AG08395 (cell line): ENCODE measurements around the gene HMGCS2.

Source experiments
- DNase-seq: peaks from one replicate; pipeline ENCODE4 v3.0.0; 2012; ENCODE audit warnings: mixed read lengths, low spot score

Gene HMGCS2

DNA sequence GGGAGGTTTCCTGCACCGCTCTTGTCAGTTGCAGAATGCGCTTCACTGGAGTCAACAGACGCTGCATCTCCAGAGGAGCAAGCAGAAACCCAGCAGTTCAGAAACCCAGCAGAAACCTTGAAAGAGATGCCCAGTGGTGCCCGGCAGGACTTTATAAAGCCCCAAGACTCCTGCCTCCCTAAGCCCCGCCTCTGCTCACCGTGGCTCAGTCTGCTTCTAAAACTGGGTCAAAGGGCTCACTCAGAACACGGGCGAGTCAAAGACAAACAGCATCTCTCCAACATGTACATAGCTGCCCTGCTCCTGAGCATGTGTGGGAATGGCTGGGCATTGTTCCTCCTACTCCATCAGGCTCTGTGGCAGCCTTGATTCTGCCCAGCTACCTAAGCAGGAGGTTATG, at the start of gene HMGCS2:
Gene HMGCS2, minus strand, starts transcription at position 128 of the 400 bp plus-strand sequence. Its CDS starts 61 bp downstream, at position 67.
- no peak for DNase-seq

DNA sequence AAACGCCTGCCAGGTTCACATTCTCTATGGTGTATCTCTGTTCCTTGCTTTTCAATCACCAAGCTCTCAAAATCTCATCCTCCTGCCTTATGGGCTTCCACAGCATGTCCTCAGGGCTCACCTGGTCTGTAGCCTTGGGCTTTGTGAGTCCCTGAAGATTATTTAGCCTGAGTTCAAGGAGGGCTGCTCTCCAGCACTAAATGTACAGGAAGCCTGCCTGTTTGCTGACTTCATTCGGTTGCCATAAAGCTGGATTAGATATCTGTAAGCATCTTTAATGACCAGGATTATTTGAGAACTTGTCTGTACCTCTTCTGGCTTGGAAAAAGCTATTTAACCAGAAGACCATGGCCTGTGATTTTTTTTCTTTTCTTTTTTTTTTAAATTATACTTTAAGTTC, 49.5 kb upstream of the HMGCS2 start:
- DNase-seq, result no peak

DNA sequence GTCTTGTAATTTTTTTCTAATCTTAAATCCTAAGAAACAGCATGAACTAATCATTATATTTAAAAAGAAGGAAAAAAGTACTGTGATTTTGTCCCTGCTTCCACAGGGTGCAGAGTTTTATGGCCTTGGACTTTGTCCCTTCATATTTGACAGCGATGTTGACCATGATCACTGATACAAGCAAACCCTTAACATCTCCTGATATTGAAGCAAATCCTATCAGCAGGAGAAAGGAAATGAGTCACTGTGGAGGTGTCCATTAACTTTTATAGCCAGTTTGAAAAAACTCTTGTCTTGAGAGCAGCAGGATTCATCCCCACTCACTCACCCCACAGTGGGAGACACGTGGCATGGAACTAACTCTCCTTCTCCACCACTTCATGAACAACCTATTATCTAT, 47.7 kb upstream of the HMGCS2 start:
- DNase-seq, result no peak

GRCh38 chr1:119815928-119816327, 47.2 kb upstream of the HMGCS2 start:
- DNase-seq, result no peak

- DNase-seq, result no peak
These were observed 46.7 kb upstream of the HMGCS2 start for GRCh38 chr1:119815361-119815760.

DNA sequence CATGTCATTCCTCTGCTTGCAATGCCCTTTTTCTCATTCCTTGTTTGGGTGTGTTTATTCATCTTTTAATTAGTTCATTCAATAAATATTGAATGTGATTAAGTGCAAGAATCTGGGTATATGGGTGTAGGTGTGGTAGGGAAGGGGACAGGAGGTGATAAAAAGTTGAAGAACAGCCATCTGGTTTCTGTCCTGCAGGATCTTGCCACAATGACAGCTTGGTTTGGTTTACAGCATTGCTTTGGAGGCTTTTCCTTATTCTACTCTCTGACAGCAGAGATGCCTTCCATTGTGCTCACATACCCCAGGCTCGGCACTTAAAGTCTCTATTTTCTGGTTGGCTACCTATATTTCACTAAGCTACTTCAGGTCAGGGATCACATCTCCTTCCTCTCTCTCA, 45.6 kb upstream of the HMGCS2 start:
- no peak for DNase-seq

DNA sequence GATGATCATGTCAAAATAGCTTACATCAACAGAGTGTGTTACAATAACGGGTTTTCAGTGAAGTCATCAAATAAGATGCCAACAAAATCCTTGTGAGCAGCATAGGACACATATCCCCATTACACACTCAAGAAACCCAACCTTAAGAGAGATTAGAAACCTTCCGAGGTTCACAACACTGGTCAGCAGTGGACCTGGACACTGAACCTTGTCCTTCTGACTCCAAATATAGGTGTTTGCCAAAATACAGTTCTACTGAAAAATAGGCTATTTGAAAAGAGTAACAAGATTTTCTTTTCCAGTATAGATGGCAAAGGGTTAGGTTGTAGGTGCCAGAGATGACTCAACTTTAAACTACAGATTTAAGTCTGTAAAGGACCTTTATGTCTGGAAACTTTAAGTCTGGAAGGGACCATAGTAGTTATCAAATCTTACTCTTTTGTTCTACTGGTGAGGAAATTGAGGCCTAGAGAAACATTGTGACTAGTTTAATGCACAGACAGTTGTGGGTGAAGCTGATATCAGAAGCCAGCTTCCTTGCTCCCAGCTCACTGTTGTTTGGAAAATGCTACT, 43.4 kb upstream of the HMGCS2 start:
- no peak for DNase-seq

GRCh38 chr1:119811387-119811786, 42.7 kb upstream of the HMGCS2 start, which contains the start of gene REG4:
Gene REG4 (minus strand): TSS chr1:119811460. CDS start chr1:119808769, 2,691 bp downstream.
- no peak for DNase-seq

GRCh38 chr1:119808972-119809550, 40.4 kb upstream of the HMGCS2 start:
- peak; percentile 71 for DNase-seq

GRCh38 chr1:119808491-119808890, 39.8 kb upstream of the HMGCS2 start:
- no peak for DNase-seq

DNA sequence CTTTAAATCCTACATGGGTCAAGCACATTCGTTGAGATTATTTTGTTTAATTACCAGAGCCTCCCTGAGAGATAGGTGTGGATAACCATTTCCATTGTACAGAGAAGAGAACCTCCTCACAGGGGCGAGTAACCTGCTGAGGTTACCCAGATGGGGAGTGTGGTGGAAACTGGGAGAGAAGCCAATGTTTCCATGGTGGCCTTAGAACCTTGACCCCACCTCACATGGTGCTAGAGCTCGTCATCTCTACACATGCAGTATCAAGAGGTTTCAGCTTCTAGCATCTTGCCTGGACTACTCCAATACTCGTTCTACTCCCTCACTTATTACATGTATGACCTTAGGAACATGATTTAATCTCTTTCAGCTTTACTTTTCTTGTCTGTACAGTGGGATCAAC, 37.8 kb upstream of the HMGCS2 start:
- DNase-seq, result no peak

GRCh38 chr1:119805746-119806145, 37.0 kb upstream of the HMGCS2 start:
- DNase-seq, result no peak

- DNase-seq, result no peak
These were observed 36.5 kb upstream of the HMGCS2 start for GRCh38 chr1:119805247-119805646.

DNA sequence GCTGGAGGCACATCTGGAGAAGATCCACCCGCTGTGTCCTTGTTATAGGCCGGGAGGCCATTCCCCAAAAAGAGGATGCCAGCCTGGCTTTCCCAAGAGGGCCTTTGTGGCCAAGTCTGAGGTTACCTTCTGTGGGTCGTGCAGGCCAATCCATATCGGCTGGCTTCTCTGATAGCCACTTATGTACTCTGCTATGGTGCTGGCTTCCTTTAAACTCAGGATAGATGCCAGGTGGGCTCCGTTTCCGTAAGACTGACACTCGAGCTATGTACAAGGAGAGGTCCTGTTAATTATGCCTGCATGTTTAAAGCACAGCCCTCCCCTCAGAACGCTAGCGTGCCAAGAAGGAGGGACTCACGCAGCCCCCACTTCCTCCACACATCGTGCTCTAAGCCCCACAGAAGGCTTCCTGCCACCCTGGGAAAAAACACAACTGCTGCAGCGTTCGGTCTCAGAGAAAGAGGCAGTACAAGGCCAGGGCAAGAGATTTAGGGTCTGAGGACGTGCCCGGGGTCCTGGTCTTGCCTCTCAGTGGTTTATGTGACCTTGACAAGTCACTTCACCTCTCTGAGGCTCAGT, 31.0 kb upstream of the HMGCS2 start:
- no peak for DNase-seq

GRCh38 chr1:119799003-119799402, 30.3 kb upstream of the HMGCS2 start:
- no peak for DNase-seq

DNA sequence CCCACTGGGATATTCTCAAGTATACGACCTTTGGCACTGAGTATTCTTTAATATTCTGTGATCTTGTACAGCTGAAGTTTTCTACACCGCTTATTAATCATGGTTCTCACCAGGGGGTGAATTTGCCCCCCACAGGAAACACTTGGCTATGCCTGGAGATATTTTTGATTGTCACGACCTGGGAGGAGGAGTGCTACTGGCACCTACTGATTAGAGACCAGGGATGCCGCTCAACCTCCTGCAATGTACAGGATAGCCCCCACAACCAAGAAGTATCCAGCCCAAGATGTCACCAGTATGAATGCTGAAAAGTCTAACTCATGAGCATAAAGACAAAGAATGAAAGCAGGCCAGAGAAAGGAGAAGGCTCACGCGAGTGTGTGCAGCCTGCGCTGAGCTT, 28.9 kb upstream of the HMGCS2 start:
- no peak for DNase-seq

GRCh38 chr1:119797162-119797561, 28.5 kb upstream of the HMGCS2 start:
- DNase-seq, result no peak

GRCh38 chr1:119795261-119796200, 26.8 kb upstream of the HMGCS2 start:
- DNase-seq, result no peak

DNA sequence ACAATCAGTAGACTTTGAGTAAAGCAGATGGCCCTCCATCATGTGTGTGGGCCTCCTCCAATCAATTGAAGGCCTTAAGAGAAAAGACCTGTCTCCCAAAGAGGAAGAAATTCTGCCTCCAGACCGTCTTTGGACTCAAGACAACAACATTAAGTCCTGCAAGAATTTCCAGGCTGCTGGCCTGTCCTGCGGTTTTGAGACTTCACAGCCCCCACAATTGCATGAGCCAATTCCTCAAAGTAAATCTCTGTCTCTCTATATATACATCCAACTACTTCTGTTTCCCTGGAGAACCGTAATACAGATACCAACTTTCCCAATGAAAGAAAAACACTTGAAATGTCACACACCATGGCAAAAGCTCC, 26.2 kb upstream of the HMGCS2 start:
- DNase-seq, result no peak

DNA sequence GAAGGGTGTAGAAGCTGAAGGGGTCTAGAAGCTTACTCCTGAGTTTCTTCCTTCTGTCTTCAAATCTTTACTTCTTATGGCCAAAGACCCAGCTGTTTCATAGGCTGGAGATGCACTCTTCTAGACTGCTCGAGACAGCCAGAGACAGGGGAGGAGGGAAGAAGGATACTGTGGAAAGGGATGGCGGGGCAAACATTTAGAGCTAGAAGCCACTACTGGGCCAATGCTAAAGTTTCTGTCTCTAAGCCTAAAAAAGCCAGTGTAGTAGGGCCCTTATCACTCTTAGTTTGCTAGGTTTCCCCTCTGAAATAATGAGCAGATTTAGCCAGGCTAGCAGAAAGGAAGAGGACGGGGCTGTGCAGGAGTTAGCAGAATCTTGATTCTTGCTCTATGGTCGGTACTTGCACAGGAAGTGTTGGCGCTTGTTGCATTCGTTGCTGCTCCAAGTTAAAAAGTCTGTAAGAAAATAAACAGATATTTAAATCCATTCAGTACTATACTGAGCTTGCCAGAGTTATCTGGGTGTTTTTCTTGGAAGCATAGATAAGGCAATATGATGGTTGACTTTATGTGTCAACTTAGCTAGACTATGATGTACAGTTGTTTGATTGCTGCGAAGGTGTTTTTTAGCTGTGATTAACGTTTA, 25.6 kb upstream of the HMGCS2 start:
- DNase-seq, result no peak

- DNase-seq, result no peak
These were observed 22.7 kb upstream of the HMGCS2 start for GRCh38 chr1:119791377-119791776.
